Measurements from ENCODE around the gene DMPK. TPM values are rescaled to one million over a fixed set of nuclear protein-coding genes. Genes with fewer than 3 reads are reported as not detected.

DMPK gene
- total RNA-seq, 2 donors from 2014 or later, result 212 to 227 TPM

DNA sequence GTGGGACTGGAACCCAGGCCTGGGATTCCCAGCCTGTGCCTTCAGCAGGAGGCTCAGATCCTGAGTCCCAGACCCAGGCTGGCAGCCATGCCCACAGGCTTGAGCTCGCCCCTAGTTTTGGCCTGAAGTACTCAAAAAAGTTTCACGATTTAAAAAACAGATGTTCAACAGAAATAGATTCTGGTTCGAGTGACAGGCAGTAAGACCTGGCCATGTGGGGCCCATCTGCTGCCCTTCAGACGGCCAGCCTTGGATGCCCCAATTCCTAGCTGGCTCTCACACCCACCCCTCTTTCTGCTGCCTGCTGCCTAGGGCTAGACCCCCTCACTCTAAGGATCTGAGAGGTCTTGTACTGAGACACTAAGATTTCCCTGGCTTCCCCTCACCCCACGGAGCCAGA, 2.8 kb upstream of the DMPK start:
- no peak for ATAC-seq (ENCODE audit: insufficient number of reproducible peaks, low FRiP score, low read depth)
- Histone ChIP-seq H3K27ac (peak overlapping the region; percentile 97 to 98), H3K36me3 (peaks cover 36% of the 10 kb centered on the region), H3K4me3 (no peak overlapping the region), H3K27me3 (replicated peaks; ENCODE audit: insufficient read depth) (no peaks in the 10 kb centered on the region), H3K9me3 (no peaks in the 10 kb centered on the region), H3K4me1 (ENCODE audit: control insufficient read depth in 1 of 2, low read depth in 2 of 2) (peaks cover 15 to 39% of the 10 kb centered on the region in 2 donors)
- no peak for DNase-seq (ENCODE audit: low spot score)
- TF ChIP-seq, protein P1, sequence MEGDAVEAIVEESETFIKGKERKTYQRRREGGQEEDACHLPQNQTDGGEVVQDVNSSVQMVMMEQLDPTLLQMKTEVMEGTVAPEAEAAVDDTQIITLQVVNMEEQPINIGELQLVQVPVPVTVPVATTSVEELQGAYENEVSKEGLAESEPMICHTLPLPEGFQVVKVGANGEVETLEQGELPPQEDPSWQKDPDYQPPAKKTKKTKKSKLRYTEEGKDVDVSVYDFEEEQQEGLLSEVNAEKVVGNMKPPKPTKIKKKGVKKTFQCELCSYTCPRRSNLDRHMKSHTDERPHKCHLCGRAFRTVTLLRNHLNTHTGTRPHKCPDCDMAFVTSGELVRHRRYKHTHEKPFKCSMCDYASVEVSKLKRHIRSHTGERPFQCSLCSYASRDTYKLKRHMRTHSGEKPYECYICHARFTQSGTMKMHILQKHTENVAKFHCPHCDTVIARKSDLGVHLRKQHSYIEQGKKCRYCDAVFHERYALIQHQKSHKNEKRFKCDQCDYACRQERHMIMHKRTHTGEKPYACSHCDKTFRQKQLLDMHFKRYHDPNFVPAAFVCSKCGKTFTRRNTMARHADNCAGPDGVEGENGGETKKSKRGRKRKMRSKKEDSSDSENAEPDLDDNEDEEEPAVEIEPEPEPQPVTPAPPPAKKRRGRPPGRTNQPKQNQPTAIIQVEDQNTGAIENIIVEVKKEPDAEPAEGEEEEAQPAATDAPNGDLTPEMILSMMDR (IDR thresholded peaks at IDR 0.05), result no peak

DNA sequence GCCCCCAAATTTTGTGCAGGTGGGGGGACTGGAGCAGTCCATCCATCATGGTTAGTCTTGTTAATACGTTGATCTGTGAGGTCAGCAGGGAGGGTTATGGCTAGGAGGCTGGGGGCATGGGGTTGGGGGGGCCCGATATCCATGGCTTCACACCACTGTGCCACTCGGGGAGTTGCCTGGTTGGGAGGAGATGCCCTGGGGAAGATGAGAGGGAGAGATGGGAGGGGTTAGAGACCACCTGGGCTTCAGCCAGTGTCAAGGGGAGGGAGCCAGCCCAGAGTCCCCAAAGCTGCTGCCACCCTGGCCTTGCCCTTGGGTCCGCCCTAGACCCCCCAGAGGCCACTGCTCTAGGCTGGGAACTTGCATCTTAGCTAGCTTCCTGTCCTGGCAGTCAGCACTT, 1.8 kb upstream of the DMPK start:
- TF ChIP-seq, protein P1 (IDR thresholded peaks at IDR 0.05), result no peak
- Histone ChIP-seq H3K4me3 (peak overlapping the region; percentile 91), H3K4me1 (ENCODE audit: control insufficient read depth in 1 of 2, low read depth in 2 of 2) (peaks cover 20 to 47% of the 10 kb centered on the region in 2 donors)

DNA sequence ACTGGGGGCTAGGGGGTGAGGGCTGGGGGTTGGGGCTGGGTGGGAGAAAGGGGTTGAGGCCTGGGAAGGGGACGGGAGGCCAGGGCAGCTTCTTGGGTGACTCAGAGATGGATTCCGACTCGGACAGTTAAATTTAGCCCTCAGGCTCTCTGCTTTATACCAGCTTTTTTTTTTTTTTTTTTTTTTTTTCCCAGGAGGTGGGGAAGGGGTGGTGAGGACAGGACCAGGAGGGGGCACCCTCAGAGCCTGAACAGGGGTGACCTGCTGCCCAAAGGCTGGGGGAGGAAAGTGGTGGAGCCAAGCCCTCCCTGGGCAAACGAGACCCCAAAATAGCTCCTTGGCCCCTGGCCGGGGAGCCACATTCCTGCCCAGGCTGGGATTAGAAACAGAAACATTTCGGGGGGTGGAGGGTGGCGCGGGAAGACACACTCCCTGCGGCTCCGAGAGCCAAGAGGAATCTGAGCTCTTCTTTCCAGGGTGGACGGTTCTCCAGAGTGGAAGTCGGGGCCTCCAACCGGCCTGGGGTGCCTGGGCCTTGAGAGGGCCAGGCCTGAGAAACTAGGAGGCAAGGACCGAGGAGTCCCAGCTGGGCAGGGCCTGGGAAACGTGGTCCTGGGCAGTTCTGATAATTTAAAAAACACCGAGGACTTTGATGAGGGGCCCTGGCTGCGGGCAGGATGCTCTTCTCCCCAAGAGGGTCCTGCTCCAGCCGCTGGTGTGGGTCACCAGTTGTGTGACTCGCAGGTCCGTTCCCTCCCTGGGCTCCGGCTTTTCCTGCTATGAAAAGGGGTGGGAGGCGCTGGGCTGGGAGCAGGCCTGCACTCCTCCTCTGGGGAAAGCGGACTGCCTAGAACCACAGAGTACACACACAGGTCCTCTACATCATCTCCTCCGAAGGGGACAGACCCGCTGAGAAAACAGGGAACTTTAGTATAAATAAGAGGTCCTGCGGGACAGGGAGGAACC, 813 bp upstream of the DMPK start:
- Histone ChIP-seq H3K36me3 (peaks cover 25% of the 10 kb centered on the region), H3K9me3 (no peaks in the 10 kb centered on the region), H3K27ac (peak overlapping the region; percentile 97 to 98), H3K27me3 (replicated peaks; ENCODE audit: insufficient read depth) (no peaks in the 10 kb centered on the region), H3K4me3 (peak overlapping the region; percentile 91), H3K4me1 (ENCODE audit: control insufficient read depth in 1 of 2, low read depth in 2 of 2) (peaks cover 20 to 50% of the 10 kb centered on the region in 2 donors)
- ATAC-seq (ENCODE audit: insufficient number of reproducible peaks, low FRiP score, low read depth) (peak; percentile 63), DNase-seq (ENCODE audit: low spot score) (no peak)
- TF ChIP-seq, protein P1 (IDR thresholded peaks at IDR 0.05), result no peak

More for the DNA sequence above, 1.8 kb upstream of the DMPK start:
- DNase-seq (ENCODE audit: low spot score) (no peak), ATAC-seq (ENCODE audit: insufficient number of reproducible peaks, low FRiP score, low read depth) (no peak)
- H3K27ac ChIP-seq, result peak overlapping the region; percentile 97 to 98
- H3K36me3 ChIP-seq, result peaks cover 28% of the 10 kb centered on the region
- H3K27me3 ChIP-seq (replicated peaks; ENCODE audit: insufficient read depth), result no peaks in the 10 kb centered on the region
- H3K9me3 ChIP-seq, result no peaks in the 10 kb centered on the region

DNA sequence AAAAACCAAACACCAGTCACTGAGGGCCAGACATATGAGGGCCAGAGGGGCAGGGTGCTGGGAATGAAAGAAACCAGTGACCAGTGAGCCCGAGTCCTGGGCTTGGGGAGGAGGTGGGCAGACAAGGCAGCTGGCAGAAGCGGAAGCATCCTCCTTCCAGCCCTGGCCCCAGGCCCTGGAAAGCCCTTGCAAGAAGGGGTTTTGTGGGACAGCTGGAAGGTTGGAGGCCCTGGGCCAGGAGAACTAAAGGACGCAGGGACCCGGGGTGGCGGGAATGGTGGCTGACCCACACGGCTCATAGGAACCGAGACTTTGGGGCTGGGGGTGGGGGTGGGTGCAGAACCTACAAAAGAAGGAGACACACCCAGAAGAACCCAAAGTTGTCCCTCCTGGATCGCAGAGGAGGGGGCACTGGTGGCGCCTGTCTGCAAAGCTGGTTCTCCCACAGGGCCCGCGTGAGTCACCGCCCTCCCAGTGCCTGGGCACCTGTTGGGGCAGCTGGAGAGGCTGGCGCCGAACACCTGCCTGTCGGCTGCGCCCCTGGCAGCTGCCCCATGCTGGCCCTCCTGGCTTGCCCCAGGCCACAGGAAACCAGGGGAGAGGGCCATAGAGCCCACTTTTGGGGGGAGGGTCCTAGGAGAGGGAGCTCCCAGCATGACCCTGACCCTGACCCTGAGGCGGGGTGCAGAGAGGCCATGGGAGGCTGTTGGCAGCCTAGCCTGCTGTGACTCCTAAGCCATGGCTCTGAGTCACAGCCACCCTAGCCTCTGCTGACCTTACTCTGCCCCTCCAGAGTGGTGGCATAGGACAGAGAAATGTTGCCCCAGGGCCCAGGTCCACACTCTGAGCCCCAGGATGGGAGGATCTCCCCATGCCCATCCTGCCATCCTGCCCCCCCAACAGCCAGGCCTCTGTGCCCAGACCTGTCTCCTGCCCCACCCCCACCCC, 802 bp downstream of the DMPK start:
- Histone ChIP-seq H3K9me3 (no peaks in the 10 kb centered on the region), H3K27me3 (replicated peaks; ENCODE audit: insufficient read depth) (no peaks in the 10 kb centered on the region), H3K4me3 (peak overlapping the region; percentile 91), H3K27ac (peak overlapping the region; percentile 97 to 98), H3K36me3 (peaks cover 28% of the 10 kb centered on the region), H3K4me1 (ENCODE audit: control insufficient read depth in 1 of 2, low read depth in 2 of 2) (peaks cover 20 to 50% of the 10 kb centered on the region in 2 donors)
- TF ChIP-seq, protein P1 (IDR thresholded peaks at IDR 0.05), result no peak
- ATAC-seq (ENCODE audit: insufficient number of reproducible peaks, low FRiP score, low read depth) (no peak), DNase-seq (ENCODE audit: low spot score) (no peak)
